ENCODE results near the gene MYADML2. TPM values are rescaled to one million over a fixed set of nuclear protein-coding genes. Genes with fewer than 3 reads are reported as not detected.
"Not testable (repeated sequence)": the region's sequence is repeated elsewhere in the genome, so short reads cannot be mapped to it uniquely, and the experiment has no call there.

The MYADML2 gene
- 0.10 TPM for polyA plus RNA-seq (2013, experiment 1 of 2; ENCODE audit: insufficient read length)
- not detected for polyA plus RNA-seq (2013, experiment 2 of 2; ENCODE audit: insufficient read length)

GRCh38 chr17:81947189-81947588 lies at the start of gene MYADML2:
MYADML2 (minus strand) TSS chr17:81947233; CDS start chr17:81941741, 5,492 bp downstream.
- DNase-seq, result no peak

DNA sequence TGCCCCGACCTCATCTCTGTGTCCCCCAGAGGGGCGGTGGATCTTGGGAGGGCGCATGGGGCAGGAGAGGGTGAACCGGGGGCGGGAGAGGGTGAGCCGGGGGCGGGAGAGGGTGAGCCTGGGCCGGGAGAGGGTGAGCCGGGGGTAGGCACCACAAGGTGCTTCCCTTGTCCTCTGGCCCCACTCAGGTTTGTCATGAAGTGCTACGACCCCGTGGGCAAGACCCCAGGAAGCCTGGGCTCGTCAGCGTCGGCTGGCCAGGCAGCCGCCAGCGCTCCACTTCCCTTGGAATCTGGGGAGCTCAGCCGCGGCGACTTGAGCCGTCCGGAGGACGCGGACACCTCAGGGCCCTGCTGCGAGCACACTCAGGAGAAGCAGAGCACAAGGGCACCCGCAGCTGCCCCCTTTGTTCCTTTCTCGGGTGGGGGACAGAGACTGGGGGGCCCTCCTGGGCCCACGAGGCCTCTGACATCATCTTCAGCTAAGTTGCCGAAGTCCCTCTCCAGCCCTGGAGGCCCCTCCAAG lies 49.3 kb upstream of the MYADML2 start:
- DNase-seq, result no peak

DNA sequence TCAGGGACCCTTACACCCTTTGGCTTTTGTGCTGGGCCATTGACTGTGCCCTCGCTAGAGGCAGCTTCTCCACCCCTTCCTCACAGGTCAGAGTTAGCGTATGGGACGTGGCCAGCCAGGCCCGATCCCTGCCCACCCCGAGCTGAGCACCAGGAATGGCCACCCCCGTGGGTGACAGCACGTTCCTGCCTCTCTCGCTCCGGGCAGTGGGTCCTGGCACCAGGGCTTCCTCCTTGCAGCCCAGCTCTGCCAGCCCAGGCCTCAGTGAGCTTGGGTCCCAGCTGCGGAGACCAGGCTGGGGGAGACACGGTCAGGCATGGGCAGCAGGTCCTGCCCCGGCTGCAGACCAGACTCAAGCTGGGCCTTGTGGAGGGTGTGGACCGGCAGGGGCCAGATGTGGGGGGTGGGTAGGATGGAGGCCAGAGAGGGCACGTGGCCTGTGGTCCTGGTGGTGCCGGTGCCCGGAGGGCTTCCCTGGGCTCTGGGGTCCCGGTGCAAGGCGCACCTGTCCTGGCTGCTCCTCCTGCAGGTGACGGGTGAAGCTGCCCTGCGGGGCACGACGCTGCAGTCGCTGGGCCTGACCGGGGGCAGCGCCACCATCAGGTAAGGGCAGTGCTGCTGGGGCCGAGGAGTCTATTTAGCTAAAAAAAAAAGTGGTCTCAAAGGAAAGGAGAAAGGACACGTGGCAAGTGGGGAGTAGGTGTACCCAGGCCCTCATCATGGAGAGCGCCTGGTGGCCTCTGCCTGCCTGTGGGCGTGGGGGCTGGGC lies 48.6 kb upstream of the MYADML2 start:
- DNase-seq, result no peak

- DNase-seq, result no peak
Measured at GRCh38 chr17:81994593-81995462, 47.8 kb upstream of the MYADML2 start.

- DNase-seq, result no peak
Measured at GRCh38 chr17:81993729-81994592, 46.9 kb upstream of the MYADML2 start.

DNA sequence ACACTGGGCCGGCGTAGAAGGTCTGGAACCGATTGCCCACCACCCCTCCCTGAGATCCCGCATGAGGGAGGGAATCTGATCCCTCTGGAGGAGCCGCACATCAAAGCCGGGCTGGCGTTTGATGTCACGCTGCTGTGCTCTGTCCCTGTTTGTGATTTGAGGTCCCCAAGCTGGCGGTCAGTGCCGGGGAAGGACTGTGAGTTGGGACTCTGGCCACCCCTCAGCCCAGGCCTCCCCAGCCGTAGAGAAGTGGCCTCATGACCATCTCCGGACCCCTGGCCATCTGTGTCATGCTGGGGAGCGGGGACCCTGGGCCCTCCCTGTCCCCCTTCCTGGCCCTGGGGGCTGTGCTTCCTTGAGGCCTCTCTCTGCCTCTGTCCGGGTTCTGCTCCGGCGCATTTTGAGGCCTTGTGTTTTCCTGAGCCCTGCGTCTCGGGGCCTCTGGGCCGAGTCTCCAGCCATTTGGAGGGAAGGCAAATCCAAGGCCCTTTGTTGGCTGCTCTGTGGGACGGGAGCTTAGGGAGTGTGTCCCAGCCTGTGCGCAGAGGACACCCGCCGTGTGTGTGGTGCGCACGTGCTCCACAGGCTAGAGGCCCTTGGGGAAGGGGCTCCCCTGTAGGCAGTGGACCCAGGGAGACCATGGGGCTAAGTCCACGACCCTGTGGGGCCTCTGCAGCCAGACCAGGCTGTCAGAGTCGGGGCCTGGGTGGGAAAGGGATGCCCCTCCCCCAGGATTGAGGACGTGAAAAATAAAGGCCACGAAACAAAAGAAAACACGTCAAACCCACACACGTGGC lies 45.5 kb upstream of the MYADML2 start:
- DNase-seq, result no peak

GRCh38 chr17:81991684-81992305 lies 44.8 kb upstream of the MYADML2 start:
- peak; percentile 59 for DNase-seq

DNA sequence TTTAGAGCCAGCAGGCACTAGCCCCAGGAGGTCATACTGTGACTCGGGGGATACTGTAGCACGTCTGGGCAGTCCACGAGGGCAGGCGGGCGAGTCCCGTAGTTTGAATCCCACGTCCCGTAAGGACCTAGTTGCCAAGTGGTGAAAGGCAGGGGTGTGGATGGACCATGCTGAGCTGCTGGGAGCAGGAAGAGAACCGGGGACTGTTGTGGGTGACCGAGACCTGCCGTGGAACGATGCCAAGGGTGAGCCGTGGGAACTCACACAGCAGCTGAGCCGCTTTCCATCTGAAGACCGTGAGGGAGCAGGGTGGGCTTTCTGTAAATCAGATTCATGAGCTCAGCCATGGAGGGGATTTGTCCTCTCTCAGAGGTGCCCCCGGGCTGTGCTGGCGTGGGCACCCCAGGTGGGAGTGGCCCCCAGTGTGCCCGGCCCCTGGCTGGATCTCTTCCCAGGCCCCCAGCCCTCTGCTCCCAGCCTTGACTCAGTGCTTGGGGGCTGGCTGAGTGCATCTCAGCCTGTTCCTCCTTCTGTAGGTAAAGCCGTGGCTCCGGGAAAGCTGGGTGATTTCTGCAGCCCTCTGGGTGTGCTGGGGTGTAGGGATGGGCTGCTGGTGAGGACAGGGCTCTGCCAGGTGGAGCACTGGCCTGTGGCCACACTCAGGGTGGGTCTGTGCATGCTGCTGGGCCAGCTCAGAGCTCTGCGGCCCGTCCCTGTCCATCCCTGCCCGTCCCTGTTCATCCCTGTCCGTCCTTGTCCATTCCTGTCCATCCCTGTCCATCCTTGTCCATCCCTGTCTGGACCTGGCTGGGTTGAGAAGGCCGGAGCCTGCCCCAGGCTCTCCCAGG lies 44.0 kb upstream of the MYADML2 start:
- DNase-seq, result no peak

DNA sequence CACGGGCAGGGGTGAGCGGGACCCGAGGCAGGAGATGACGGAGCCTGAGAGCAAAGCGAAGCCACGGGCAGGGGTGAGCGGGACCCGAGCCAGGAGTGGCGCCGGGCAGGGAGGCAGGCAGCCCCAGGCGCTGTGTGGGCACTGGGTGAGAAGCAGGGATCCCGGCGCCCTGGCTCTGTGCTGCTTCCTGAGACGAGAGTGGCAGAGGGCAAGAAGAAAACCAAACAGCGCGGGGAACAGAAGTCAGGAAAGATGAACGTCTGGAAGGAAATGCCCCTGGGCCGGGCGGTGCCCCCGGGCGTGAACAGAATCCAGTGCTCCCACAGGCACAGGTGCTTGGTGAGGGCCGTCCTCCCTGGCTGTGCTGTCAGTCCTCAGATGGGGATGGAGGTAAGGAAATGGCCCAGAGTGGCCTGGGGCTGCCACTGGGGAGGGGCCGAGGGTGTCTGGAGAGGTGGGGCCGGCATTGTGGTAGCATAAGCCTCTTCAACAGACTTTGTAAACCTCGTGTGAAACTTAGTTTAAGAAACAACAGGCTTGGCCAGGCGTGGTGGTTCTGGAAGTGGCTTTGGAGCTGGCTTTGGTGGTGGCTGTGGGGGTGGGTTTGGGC lies 40.2 kb upstream of the MYADML2 start:
- no peak for DNase-seq

DNA sequence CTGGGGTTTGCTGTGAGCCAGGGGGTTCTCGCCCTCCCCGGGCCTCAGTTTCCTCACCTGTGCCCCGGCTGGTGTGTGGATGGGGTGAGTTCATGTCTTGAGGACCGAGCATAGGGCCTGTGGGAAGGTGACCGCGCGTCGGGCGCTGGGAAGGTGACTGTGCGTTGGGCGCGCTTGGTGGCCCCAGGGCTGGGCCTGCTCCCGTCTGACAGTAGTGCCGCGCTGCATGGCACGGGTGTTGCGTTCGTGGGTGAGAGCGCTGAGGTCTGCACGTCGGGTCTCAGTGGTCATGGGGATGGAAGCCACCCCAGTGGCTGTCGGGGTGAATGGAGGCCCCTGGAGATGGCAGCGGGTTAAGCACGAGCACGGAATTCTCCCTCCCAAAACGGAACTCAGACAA lies 39.6 kb upstream of the MYADML2 start:
- DNase-seq, result no peak

DNA sequence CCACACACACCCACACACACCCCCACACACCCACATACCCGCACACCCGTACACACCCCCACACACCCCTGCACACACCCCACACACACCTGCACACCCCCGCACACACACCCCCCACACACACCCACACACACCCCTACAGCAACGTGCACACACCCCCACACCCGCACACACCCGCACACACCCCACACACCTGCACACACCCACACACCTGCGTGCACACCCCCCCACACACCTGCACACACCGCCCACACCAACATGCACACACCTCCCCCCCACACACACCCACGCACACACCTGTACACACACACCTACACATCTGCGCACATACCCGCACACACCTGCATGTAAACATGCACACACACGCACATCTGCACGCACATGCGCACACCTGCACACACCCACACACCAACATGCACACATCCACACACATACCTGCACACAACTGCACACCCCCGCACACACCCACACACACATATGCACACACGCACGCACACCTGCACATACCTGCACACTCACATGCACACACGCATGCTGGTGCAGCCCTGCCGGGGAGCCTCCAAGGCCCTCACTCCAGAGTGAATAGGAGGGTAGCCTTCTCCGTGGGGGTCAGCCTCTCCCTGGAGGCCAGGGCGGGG lies 37.9 kb upstream of the MYADML2 start:
- no peak for DNase-seq

DNA sequence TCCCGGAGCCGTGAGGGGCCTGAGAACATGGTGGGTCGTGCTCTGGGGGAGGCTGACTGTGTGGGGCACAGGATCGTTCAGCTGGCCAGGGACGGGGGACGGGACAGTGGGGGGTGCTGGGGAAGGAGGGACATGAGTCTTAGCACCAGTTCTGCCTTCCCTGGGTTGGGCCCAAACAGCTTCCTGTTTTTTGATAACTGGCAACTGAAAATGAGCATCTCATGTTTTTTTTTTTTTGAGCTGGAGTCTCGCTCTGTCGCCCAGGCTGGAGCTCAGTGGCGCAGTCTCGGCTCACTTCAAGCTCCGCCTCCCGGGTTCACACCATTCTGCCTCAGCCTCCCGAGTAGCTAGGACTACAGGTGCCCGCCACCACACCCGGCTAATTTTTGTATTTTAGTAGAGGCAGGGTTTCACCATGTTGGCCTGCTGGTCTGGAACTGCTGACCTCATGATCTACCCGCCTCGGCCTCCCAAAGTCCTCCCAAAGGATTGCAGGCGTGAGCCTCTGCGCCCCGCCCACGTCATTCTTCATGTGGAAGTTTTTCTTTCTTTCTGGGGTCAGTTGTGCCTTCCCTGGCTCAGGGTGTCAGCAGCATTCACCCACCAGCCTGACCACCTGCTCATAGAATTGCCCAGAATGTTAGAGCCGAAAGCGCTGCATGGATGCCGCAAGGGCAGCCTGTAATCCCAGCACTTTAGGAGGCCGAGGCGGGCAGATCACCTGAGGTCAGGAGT lies 36.8 kb upstream of the MYADML2 start:
- no peak for DNase-seq

- no peak for DNase-seq
Measured at GRCh38 chr17:81983011-81983638, 36.1 kb upstream of the MYADML2 start.

DNA sequence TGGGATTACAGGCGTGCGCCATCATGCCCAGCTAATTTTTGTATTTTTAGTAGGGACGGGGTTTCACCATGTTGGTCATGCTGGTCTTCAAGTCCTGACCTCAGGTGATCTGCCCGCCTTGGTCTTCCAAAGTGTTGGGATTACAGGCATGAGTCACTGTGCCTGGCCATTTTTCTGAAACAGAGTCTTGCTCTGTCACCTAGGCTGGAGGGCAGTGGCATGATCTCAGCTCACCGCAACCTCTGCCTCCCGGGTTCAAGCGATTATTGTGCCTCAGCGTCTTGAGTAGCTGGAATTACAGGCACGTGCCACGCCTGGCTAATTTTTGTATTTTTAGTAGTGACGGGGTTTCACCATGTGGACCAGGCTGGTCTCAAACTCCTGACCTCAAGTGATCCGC lies 34.5 kb upstream of the MYADML2 start:
- DNase-seq, result not testable (repeated sequence)

GRCh38 chr17:81980707-81981343 lies 33.8 kb upstream of the MYADML2 start:
- DNase-seq, result no peak

- no peak for DNase-seq
Measured at GRCh38 chr17:81980122-81980521, 33.1 kb upstream of the MYADML2 start.

All from fibroblast of skin of back (primary cell).